ENCODE data around the gene SCEL. TPM values are rescaled to one million over a fixed set of nuclear protein-coding genes. Genes with fewer than 3 reads are reported as not detected.

SCEL gene
- total RNA-seq, 2 experiments from 2014 or later = not detected

- H3K4me1 Mint-ChIP-seq = no peaks in the 10 kb centered on the region
- H3K27me3 Mint-ChIP-seq = peaks cover 8% of the 10 kb centered on the region
- no peaks in the 10 kb centered on the region for H3K36me3 Mint-ChIP-seq
- no peak overlapping the region for H3K4me3 Mint-ChIP-seq
- DNase-seq = no peak
- no peak overlapping the region for H3K27ac Mint-ChIP-seq
- H3K9me3 Mint-ChIP-seq = no peaks in the 10 kb centered on the region
Measured at GRCh38 chr13:77565635-77566034, 30.1 kb downstream of the SCEL start.

GRCh38 chr13:77571956-77572355 lies 36.5 kb downstream of the SCEL start:
- Mint-ChIP-seq H3K9me3 (no peaks in the 10 kb centered on the region), H3K4me3 (no peak overlapping the region), H3K4me1 (no peaks in the 10 kb centered on the region), H3K27me3 (peaks cover 16% of the 10 kb centered on the region), H3K27ac (no peak overlapping the region), H3K36me3 (no peaks in the 10 kb centered on the region)
- DNase-seq = no peak

- no peaks in the 10 kb centered on the region for H3K4me1 Mint-ChIP-seq
- H3K36me3 Mint-ChIP-seq = no peaks in the 10 kb centered on the region
- no peak overlapping the region for H3K27ac Mint-ChIP-seq
- peaks cover 25% of the 10 kb centered on the region for H3K27me3 Mint-ChIP-seq
- DNase-seq = no peak
- no peaks in the 10 kb centered on the region for H3K9me3 Mint-ChIP-seq
- H3K4me3 Mint-ChIP-seq = no peak overlapping the region
Measured at GRCh38 chr13:77574096-77574495, 38.6 kb downstream of the SCEL start.

GRCh38 chr13:77579959-77580358 lies 44.5 kb downstream of the SCEL start:
- Mint-ChIP-seq H3K9me3 (no peaks in the 10 kb centered on the region), H3K27me3 (peaks cover 20% of the 10 kb centered on the region), H3K36me3 (no peaks in the 10 kb centered on the region), H3K27ac (no peak overlapping the region), H3K4me1 (no peaks in the 10 kb centered on the region), H3K4me3 (no peak overlapping the region)
- no peak for DNase-seq

- Mint-ChIP-seq H3K27ac (no peak overlapping the region), H3K9me3 (no peaks in the 10 kb centered on the region), H3K36me3 (no peaks in the 10 kb centered on the region), H3K27me3 (peaks cover 17% of the 10 kb centered on the region), H3K4me3 (no peak overlapping the region), H3K4me1 (no peaks in the 10 kb centered on the region)
- no peak for DNase-seq
Measured at GRCh38 chr13:77580748-77581147, 45.2 kb downstream of the SCEL start.

- Mint-ChIP-seq H3K4me3 (no peak overlapping the region), H3K9me3 (no peaks in the 10 kb centered on the region), H3K27me3 (peaks cover 4% of the 10 kb centered on the region), H3K27ac (no peak overlapping the region), H3K36me3 (no peaks in the 10 kb centered on the region), H3K4me1 (no peaks in the 10 kb centered on the region)
- no peak for DNase-seq
Measured at GRCh38 chr13:77583581-77583980, 48.1 kb downstream of the SCEL start.

GRCh38 chr13:77584106-77584505 lies 48.6 kb downstream of the SCEL start:
- Mint-ChIP-seq H3K4me3 (no peak overlapping the region), H3K27ac (no peak overlapping the region), H3K9me3 (no peaks in the 10 kb centered on the region), H3K36me3 (no peaks in the 10 kb centered on the region), H3K4me1 (no peaks in the 10 kb centered on the region), H3K27me3 (no peaks in the 10 kb centered on the region)
- DNase-seq = no peak

- H3K27ac Mint-ChIP-seq = no peak overlapping the region
- H3K36me3 Mint-ChIP-seq = no peaks in the 10 kb centered on the region
- H3K9me3 Mint-ChIP-seq = no peaks in the 10 kb centered on the region
- no peak for DNase-seq
- no peaks in the 10 kb centered on the region for H3K4me1 Mint-ChIP-seq
- H3K27me3 Mint-ChIP-seq = peaks cover 20% of the 10 kb centered on the region
- no peak overlapping the region for H3K4me3 Mint-ChIP-seq
Measured at GRCh38 chr13:77595166-77595810, 59.8 kb downstream of the SCEL start.

GRCh38 chr13:77596777-77597176 lies 61.3 kb downstream of the SCEL start:
- Mint-ChIP-seq H3K9me3 (no peaks in the 10 kb centered on the region), H3K27me3 (peaks cover 20% of the 10 kb centered on the region), H3K4me3 (no peak overlapping the region), H3K27ac (no peak overlapping the region), H3K36me3 (no peaks in the 10 kb centered on the region), H3K4me1 (no peaks in the 10 kb centered on the region)
- DNase-seq = no peak

- no peak overlapping the region for H3K4me3 Mint-ChIP-seq
- peaks cover 6% of the 10 kb centered on the region for H3K27me3 Mint-ChIP-seq
- H3K27ac Mint-ChIP-seq = no peak overlapping the region
- H3K9me3 Mint-ChIP-seq = no peaks in the 10 kb centered on the region
- H3K36me3 Mint-ChIP-seq = no peaks in the 10 kb centered on the region
- DNase-seq = no peak
- no peaks in the 10 kb centered on the region for H3K4me1 Mint-ChIP-seq
Measured at GRCh38 chr13:77599351-77599750, 63.8 kb downstream of the SCEL start.

GRCh38 chr13:77600701-77601100 lies 65.2 kb downstream of the SCEL start:
- H3K4me1 Mint-ChIP-seq = no peaks in the 10 kb centered on the region
- H3K9me3 Mint-ChIP-seq = no peaks in the 10 kb centered on the region

GRCh38 chr13:77611068-77611467 lies 75.6 kb downstream of the SCEL start:
- H3K27me3 Mint-ChIP-seq = no peaks in the 10 kb centered on the region
- no peaks in the 10 kb centered on the region for H3K9me3 Mint-ChIP-seq
- H3K4me1 Mint-ChIP-seq = no peaks in the 10 kb centered on the region
- no peak overlapping the region for H3K4me3 Mint-ChIP-seq
- no peaks in the 10 kb centered on the region for H3K36me3 Mint-ChIP-seq
- no peak for DNase-seq
- no peak overlapping the region for H3K27ac Mint-ChIP-seq

More at GRCh38 chr13:77600701-77601100, 65.2 kb downstream of the SCEL start:
- H3K4me3 Mint-ChIP-seq = no peak overlapping the region
- H3K27me3 Mint-ChIP-seq = no peaks in the 10 kb centered on the region
- DNase-seq = no peak
- H3K27ac Mint-ChIP-seq = no peak overlapping the region
- no peaks in the 10 kb centered on the region for H3K36me3 Mint-ChIP-seq

- Mint-ChIP-seq H3K4me1 (no peaks in the 10 kb centered on the region), H3K9me3 (no peaks in the 10 kb centered on the region), H3K27ac (no peak overlapping the region), H3K36me3 (no peaks in the 10 kb centered on the region), H3K27me3 (peaks cover 9% of the 10 kb centered on the region), H3K4me3 (no peak overlapping the region)
- no peak for DNase-seq
Measured at GRCh38 chr13:77616027-77616426, 80.5 kb downstream of the SCEL start.

GRCh38 chr13:77619655-77620054 lies 84.1 kb downstream of the SCEL start:
- no peaks in the 10 kb centered on the region for H3K9me3 Mint-ChIP-seq
- no peak overlapping the region for H3K4me3 Mint-ChIP-seq
- peaks cover 9% of the 10 kb centered on the region for H3K27me3 Mint-ChIP-seq

GRCh38 chr13:77620138-77620537 lies 84.6 kb downstream of the SCEL start:
- peaks cover 9% of the 10 kb centered on the region for H3K27me3 Mint-ChIP-seq
- H3K4me1 Mint-ChIP-seq = no peaks in the 10 kb centered on the region
- no peak overlapping the region for H3K27ac Mint-ChIP-seq
- no peaks in the 10 kb centered on the region for H3K36me3 Mint-ChIP-seq
- DNase-seq = no peak
- H3K9me3 Mint-ChIP-seq = no peaks in the 10 kb centered on the region
- no peak overlapping the region for H3K4me3 Mint-ChIP-seq

More at GRCh38 chr13:77619655-77620054, 84.1 kb downstream of the SCEL start:
- H3K27ac Mint-ChIP-seq = no peak overlapping the region
- H3K4me1 Mint-ChIP-seq = no peaks in the 10 kb centered on the region
- DNase-seq = no peak
- no peaks in the 10 kb centered on the region for H3K36me3 Mint-ChIP-seq

- no peak for DNase-seq
- Mint-ChIP-seq H3K4me1 (no peaks in the 10 kb centered on the region), H3K27me3 (no peaks in the 10 kb centered on the region), H3K27ac (no peak overlapping the region), H3K9me3 (no peaks in the 10 kb centered on the region), H3K36me3 (no peaks in the 10 kb centered on the region), H3K4me3 (no peak overlapping the region)
Measured at GRCh38 chr13:77623806-77624205, 88.3 kb downstream of the SCEL start.

All from activated naive CD8-positive, alpha-beta T cell treated with anti-CD3 and anti-CD28 coated beads for 36 hours (primary cell).